Brain microvascular endothelial cell (primary cell): Measurements from ENCODE around the gene FYN.
A peak's percentile ranks its signal among the peaks of the same experiment; 100 is the strongest.

Experiments used
- DNase-seq: peaks from one replicate; pipeline ENCODE4 v3.0.0-alpha.2; 2020
- H3K27ac ChIP-seq: fragments of 250-450 bp; sonication (Bioruptor Pico); 2 replicates; pipeline ENCODE4 v1.5.1; 2020; ENCODE audit warnings: mild to moderate bottlenecking, moderate library complexity
- H3K27me3 ChIP-seq: fragments of 250-450 bp; sonication (Bioruptor Pico); replicated peaks from 2 replicates; pipeline ENCODE4 v1.5.1; 2020; ENCODE audit warnings: mild to moderate bottlenecking
- H3K36me3 ChIP-seq: fragments of 250-450 bp; sonication (Bioruptor Pico); replicated peaks from 2 replicates; pipeline ENCODE4 v1.5.1; 2020; ENCODE audit warnings: mild to moderate bottlenecking
- H3K4me3 ChIP-seq: 2 replicates; pipeline ENCODE4 v1.5.1; 2011; ENCODE audit warnings: low read depth, mild to moderate bottlenecking, control low read depth, low read length, moderate library complexity
- CTCF ChIP-seq: IDR thresholded peaks from 2 replicates; pipeline ENCODE4 v1.5.1; 2011; ENCODE audit warnings: low read depth, mild to moderate bottlenecking, moderate library complexity, low read length, control low read depth, inconsistent platforms; ENCODE audit errors: missing control alignments
- in situ Hi-C: cut with HindIII; loops from 2 replicates; pipeline ENCODE4 v1.10.0; 2017; ENCODE audit warnings: low sequenced_read_pairs, low pct_ligation_motif_present

FYN gene

GRCh38 chr6:111732390-111732789 lies 140.9 kb downstream of the FYN start:
- TF ChIP-seq CTCF, result no peak
- Histone ChIP-seq H3K4me3 (no peak overlapping the region), H3K27me3 (no peaks in the 10 kb centered on the region), H3K27ac (no peak overlapping the region), H3K36me3 (no peaks in the 10 kb centered on the region)
- in situ Hi-C loops, result no loop called here
- DNase-seq, result no peak

- H3K27me3 ChIP-seq, result no peaks in the 10 kb centered on the region
- no peak overlapping the region for H3K27ac ChIP-seq
- in situ Hi-C loops, result no loop called here
- H3K36me3 ChIP-seq, result no peaks in the 10 kb centered on the region
- H3K4me3 ChIP-seq, result no peak overlapping the region
- no peak for TF ChIP-seq CTCF
- DNase-seq, result no peak
These were observed 141.6 kb downstream of the FYN start for GRCh38 chr6:111731456-111732195.

GRCh38 chr6:111730864-111731263 lies 142.4 kb downstream of the FYN start:
- DNase-seq, result no peak
- TF ChIP-seq CTCF, result no peak
- in situ Hi-C loops, result no loop called here
- H3K27ac ChIP-seq, result no peak overlapping the region
- H3K36me3 ChIP-seq, result no peaks in the 10 kb centered on the region
- no peaks in the 10 kb centered on the region for H3K27me3 ChIP-seq
- H3K4me3 ChIP-seq, result no peak overlapping the region

- in situ Hi-C loops, result no loop called here
- no peak for DNase-seq
- H3K4me3 ChIP-seq, result no peak overlapping the region
- H3K27me3 ChIP-seq, result no peaks in the 10 kb centered on the region
- H3K36me3 ChIP-seq, result no peaks in the 10 kb centered on the region
- TF ChIP-seq CTCF, result peak; percentile 63
- H3K27ac ChIP-seq, result no peak overlapping the region
These were observed 145.4 kb downstream of the FYN start for GRCh38 chr6:111727802-111728201.

- no peak for TF ChIP-seq CTCF
- Histone ChIP-seq H3K36me3 (no peaks in the 10 kb centered on the region), H3K4me3 (no peak overlapping the region), H3K27ac (no peak overlapping the region), H3K27me3 (no peaks in the 10 kb centered on the region)
- DNase-seq, result no peak
- in situ Hi-C loops, result no loop called here
These were observed 146.2 kb downstream of the FYN start for GRCh38 chr6:111727041-111727440.

GRCh38 chr6:111725446-111726112 lies 147.7 kb downstream of the FYN start:
- DNase-seq, result no peak
- in situ Hi-C loops, result no loop called here
- Histone ChIP-seq H3K27ac (no peak overlapping the region), H3K27me3 (no peaks in the 10 kb centered on the region), H3K36me3 (no peaks in the 10 kb centered on the region), H3K4me3 (no peak overlapping the region)
- no peak for TF ChIP-seq CTCF
